ENCODE measurements around the gene GRIA4. TPM values are rescaled to one million over a fixed set of nuclear protein-coding genes. Genes with fewer than 3 reads are reported as not detected.

GRIA4 gene
- total RNA-seq, 1 experiment from 2014 or later, result not detected

DNA sequence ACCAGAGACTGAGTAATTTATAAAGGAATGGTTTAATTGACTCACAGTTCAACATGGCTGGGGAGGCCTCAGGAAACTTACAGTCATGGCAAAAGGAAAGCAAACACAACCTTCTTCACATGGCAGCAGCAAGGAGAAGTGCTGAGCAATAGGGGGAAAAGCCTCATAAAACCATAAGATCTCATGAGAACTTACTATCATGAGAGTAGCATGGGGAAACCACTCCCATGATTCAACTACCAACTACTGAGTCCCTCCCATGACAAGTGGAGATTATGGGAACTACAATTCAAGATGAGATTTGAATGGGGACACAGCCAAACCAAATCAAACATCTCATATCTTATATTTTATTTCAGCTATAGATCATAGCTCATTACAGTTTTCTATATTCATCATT is 33.0 kb downstream of the GRIA4 start:
- Mint-ChIP-seq H3K27ac (ENCODE audit: low read depth, unreplicated experiment) (no peak overlapping the region), H3K27me3 (ENCODE audit: insufficient read depth, unreplicated experiment) (no peaks in the 10 kb centered on the region), H3K4me3 (ENCODE audit: unreplicated experiment) (no peak overlapping the region), H3K36me3 (ENCODE audit: insufficient read depth, unreplicated experiment) (peaks cover 7% of the 10 kb centered on the region), H3K9me3 (ENCODE audit: unreplicated experiment) (peaks cover 9% of the 10 kb centered on the region), H3K4me1 (ENCODE audit: insufficient read depth, unreplicated experiment) (peaks cover 8% of the 10 kb centered on the region)
- ChIA-PET POLR2A (no interaction called here), CTCF (interaction anchor here (0.5 to 0.9 kb wide), 2 partner anchors 14 to 79 kb away, joined by 3 read pairs; no protein-coding TSS in a partner anchor)
- TF ChIP-seq, protein P1, sequence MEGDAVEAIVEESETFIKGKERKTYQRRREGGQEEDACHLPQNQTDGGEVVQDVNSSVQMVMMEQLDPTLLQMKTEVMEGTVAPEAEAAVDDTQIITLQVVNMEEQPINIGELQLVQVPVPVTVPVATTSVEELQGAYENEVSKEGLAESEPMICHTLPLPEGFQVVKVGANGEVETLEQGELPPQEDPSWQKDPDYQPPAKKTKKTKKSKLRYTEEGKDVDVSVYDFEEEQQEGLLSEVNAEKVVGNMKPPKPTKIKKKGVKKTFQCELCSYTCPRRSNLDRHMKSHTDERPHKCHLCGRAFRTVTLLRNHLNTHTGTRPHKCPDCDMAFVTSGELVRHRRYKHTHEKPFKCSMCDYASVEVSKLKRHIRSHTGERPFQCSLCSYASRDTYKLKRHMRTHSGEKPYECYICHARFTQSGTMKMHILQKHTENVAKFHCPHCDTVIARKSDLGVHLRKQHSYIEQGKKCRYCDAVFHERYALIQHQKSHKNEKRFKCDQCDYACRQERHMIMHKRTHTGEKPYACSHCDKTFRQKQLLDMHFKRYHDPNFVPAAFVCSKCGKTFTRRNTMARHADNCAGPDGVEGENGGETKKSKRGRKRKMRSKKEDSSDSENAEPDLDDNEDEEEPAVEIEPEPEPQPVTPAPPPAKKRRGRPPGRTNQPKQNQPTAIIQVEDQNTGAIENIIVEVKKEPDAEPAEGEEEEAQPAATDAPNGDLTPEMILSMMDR (IDR thresholded peaks at IDR 0.05; ENCODE audit: unreplicated experiment), result no peak
- no peak for DNase-seq (ENCODE audit: unreplicated experiment)
- BruUV-seq (replicated peaks), result no TSS peak
- intact Hi-C loops (cut with micrococcal nuclease), result no loop called here

DNA sequence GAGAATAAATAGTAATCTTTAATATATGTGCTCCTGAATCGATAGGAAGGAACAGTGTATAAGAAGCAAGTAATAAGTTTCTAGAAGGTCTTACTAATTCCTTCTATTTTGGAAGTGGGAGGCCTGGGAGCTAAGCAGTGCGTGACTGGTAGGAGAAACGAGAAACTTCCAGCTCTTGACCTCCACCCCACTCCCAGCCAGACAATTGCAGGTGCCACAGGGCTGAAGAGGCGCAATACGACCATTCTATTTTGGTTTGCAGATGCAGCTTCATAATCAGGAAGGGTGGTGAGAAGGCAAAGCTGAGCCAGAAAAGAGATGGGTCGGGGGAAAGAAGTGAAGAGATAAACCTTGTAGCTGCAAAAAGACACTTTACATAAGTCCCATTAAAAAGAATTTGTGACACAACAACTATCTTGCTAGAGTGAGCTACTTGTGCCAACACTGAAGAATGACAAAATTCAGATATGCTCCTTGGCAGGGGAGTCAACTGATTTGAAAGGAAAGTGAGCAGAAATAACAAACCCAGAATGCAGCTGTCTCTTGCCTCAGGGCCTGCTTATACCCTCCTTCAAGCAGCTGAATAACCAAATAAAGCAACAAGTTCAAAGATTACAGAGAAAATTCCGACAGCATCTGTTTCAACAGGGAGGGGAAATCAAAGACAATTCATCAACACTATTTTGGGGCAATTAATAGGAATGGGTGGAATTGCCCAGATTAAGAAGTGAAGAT is 35.1 kb downstream of the GRIA4 start:
- no TSS peak for BruUV-seq (replicated peaks)
- H3K4me3 Mint-ChIP-seq (ENCODE audit: unreplicated experiment), result no peak overlapping the region
- TF ChIP-seq, protein P1 (IDR thresholded peaks at IDR 0.05; ENCODE audit: unreplicated experiment), result no peak
- POLR2A ChIA-PET, result interaction anchor here (0.7 to 1.0 kb wide), 2 partner anchors 368 to 947 kb away, joined by 3 to 5 read pairs; no protein-coding TSS in a partner anchor
- CTCF ChIA-PET, result interaction anchor here (0.5 to 0.8 kb wide), 3 partner anchors 36 to 174 kb away, joined by 3 to 4 read pairs (median 3); no protein-coding TSS in a partner anchor
- peaks cover 8% of the 10 kb centered on the region for H3K4me1 Mint-ChIP-seq (ENCODE audit: insufficient read depth, unreplicated experiment)
- intact Hi-C loops (cut with micrococcal nuclease), result no loop called here
- no peak for DNase-seq (ENCODE audit: unreplicated experiment)
- peaks cover 7% of the 10 kb centered on the region for H3K36me3 Mint-ChIP-seq (ENCODE audit: insufficient read depth, unreplicated experiment)
- H3K27me3 Mint-ChIP-seq (ENCODE audit: insufficient read depth, unreplicated experiment), result no peaks in the 10 kb centered on the region
- H3K27ac Mint-ChIP-seq (ENCODE audit: low read depth, unreplicated experiment), result no peak overlapping the region
- peaks cover 9% of the 10 kb centered on the region for H3K9me3 Mint-ChIP-seq (ENCODE audit: unreplicated experiment)

DNA sequence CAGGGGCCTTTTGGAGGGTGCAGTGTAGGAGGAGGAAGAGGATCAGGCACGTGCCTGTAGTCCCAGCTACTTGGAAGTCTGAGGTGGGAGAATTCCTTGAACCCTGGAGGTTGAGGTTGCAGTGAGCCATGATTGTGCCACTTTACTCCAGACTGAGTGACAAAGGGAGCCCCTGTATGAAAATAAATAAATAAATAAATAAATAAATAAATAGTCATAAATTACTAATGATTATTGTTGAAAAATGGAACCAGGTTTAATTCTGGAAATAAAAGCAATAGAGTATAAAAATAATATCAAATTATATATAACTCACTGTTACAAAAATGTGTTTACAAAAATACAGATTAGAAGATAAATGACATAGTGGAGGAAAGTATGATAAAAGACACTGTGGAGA is 37.9 kb downstream of the GRIA4 start:
- Mint-ChIP-seq H3K36me3 (ENCODE audit: insufficient read depth, unreplicated experiment) (peaks cover 7% of the 10 kb centered on the region), H3K4me1 (ENCODE audit: insufficient read depth, unreplicated experiment) (peaks cover 8% of the 10 kb centered on the region), H3K27ac (ENCODE audit: low read depth, unreplicated experiment) (no peak overlapping the region), H3K4me3 (ENCODE audit: unreplicated experiment) (no peak overlapping the region), H3K27me3 (ENCODE audit: insufficient read depth, unreplicated experiment) (no peaks in the 10 kb centered on the region), H3K9me3 (ENCODE audit: unreplicated experiment) (peaks cover 9% of the 10 kb centered on the region)
- DNase-seq (ENCODE audit: unreplicated experiment), result no peak
- ChIA-PET POLR2A (no interaction called here), CTCF (no interaction called here)
- BruUV-seq (replicated peaks), result no TSS peak
- intact Hi-C loops (cut with micrococcal nuclease), result no loop called here
- TF ChIP-seq, protein P1 (IDR thresholded peaks at IDR 0.05; ENCODE audit: unreplicated experiment), result no peak

DNA sequence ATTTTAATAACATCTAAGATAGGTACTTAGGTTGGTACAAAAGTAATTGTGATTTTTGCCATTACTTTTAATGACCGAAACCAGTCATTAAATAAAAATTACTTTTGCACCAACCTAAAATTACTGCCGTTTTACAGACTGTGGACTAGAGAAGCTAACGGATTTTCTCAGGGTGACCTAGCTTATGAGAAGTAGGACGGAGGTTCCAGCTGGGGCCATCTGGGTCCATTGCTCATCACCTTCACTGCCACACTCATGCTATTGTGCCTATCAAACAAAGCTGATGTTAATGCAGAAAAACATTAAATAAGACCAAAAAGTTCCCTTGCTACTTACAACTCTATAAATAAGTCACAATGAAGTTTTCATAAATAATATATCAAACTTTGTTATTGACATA is 38.9 kb downstream of the GRIA4 start:
- intact Hi-C loops (cut with micrococcal nuclease), result no loop called here
- Mint-ChIP-seq H3K27me3 (ENCODE audit: insufficient read depth, unreplicated experiment) (no peaks in the 10 kb centered on the region), H3K4me1 (ENCODE audit: insufficient read depth, unreplicated experiment) (peaks cover 8% of the 10 kb centered on the region), H3K9me3 (ENCODE audit: unreplicated experiment) (peaks cover 9% of the 10 kb centered on the region), H3K27ac (ENCODE audit: low read depth, unreplicated experiment) (no peak overlapping the region), H3K4me3 (ENCODE audit: unreplicated experiment) (no peak overlapping the region), H3K36me3 (ENCODE audit: insufficient read depth, unreplicated experiment) (peaks cover 7% of the 10 kb centered on the region)
- no peak for DNase-seq (ENCODE audit: unreplicated experiment)
- ChIA-PET CTCF (interaction anchor here (0.6 kb wide), 1 partner anchor 11 kb away, joined by 3 read pairs; no protein-coding TSS in a partner anchor), POLR2A (interaction anchor here (0.6 kb wide), 1 partner anchor 406 kb away, joined by 4 read pairs; no protein-coding TSS in a partner anchor)
- no TSS peak for BruUV-seq (replicated peaks)
- TF ChIP-seq, protein P1 (IDR thresholded peaks at IDR 0.05; ENCODE audit: unreplicated experiment), result no peak
